Measurements from ENCODE around the gene AP2M1.

Gene AP2M1

DNA sequence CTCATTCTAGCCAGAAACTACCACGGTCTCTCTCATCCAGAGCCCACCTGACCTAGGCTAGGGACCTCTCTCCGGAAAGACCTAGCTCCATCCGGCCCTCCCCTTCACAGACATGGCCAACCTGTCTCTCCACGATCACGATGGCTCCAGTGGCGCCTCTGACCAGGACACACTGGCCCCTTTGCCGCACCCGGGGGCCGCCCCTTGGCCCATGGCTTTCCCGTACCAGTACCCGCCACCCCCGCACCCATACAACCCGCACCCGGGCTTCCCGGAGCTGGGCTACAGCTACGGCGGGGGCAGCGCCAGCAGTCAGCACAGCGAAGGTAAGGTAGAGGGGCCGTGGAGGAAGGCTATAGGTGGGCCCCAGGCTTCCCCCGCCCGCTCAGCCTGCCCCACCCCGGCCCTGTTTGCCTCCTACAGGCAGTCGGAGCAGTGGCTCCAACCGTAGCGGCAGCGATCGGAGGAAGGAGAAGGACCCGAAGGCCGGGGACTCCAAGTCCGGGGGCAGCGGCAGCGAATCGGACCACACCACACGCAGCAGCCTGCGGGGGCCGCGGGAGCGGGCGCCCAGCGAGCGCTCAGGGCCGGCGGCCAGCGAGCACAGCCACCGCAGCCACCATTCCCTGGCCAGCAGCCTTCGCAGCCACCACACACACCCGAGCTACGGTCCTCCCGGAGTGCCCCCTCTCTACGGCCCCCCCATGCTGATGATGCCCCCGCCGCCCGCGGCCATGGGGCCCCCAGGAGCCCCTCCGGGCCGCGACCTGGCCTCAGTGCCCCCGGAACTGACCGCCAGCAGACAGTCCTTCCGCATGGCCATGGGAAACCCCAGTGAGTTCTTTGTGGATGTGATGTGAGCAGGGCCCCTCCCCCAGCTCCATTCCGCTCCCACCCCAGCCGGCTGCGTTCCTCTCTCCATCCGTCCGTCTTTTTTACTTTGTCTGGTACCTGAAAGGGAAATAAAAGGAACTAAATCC lies 4.5 kb upstream of the AP2M1 start:
- TF ChIP-seq GATA3 (IDR thresholded peaks at IDR 0.05; ENCODE audit: low read depth, low read length) (no peak), GATA2 (IDR thresholded peaks at IDR 0.05; ENCODE audit: low read depth, low read length) (no peak)

DNA sequence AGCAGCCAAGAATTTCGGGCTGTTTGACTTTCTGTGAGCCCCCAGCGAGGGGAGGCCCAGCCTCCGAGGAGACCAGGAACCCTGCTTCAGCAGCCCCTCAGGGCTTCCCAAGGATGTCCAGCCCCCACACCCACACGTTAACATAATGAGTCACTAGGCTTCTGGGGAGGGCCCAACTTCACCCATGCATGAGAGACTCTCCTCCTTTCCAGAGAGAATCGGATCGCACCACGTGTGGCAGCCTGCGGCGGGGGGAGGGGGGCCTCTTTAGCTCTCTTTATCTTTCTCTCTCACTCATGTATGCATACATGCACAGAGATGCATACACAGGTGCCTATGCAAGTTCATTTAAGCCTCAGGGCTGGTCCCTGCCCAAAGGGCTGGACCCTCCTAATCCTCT lies 3.1 kb upstream of the AP2M1 start:
- TF ChIP-seq GATA2 (IDR thresholded peaks at IDR 0.05; ENCODE audit: low read depth, low read length) (no peak), GATA3 (IDR thresholded peaks at IDR 0.05; ENCODE audit: low read depth, low read length) (no peak)

DNA sequence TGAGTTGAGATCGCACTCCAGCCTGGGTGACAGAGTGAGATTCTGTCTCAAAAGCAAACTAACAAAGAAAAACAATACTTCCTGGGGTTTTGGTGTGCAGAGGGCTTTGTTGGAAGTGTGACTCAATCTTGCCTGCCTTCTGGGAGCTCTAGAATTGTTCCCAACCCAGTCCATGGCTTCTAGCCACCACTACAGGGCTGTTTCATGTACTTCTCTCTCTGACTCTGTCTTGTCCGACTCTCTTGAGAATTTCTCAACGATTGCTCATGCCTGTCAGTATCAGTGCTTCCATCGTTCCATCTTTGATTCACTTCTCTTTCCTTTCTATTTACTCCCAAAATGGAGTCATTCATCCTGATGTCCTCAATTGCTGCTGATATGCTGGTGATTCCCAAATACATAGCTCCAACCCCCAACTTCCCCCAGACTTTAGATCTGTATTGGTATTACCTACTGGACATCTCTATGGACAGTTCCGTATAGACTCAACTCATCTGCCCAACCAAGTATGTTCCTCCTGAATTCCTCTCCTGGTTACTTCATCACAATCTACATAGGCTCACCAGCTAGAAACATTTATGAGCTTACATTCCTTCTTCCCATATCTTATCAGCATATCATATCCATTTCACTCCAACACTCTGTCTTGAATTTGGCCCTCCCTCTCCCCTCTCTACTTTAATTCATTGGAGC lies 1.8 kb upstream of the AP2M1 start:
- TF ChIP-seq GATA3 (IDR thresholded peaks at IDR 0.05; ENCODE audit: low read depth, low read length) (no peak), GATA2 (IDR thresholded peaks at IDR 0.05; ENCODE audit: low read depth, low read length) (no peak)

DNA sequence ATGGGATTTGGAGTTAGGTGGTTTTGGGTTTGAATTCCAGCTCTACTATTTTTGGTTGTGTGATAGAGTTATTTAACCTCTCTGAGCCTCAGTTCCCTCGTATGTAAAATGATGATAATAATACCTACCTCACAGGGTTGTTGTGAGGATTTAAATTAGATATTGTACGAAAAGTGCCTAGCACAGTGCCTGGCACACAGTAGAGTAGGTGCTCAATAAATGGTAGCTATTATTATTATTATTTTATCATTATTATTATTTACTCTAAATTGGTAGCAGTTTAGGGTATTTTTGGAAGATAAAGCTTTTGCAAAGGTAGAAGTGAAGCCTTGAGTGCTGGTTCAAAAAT lies 1.3 kb upstream of the AP2M1 start:
- TF ChIP-seq GATA2 (IDR thresholded peaks at IDR 0.05; ENCODE audit: low read depth, low read length) (no peak), GATA3 (IDR thresholded peaks at IDR 0.05; ENCODE audit: low read depth, low read length) (no peak)

GRCh38 chr3:184174284-184174645 lies 390 bp upstream of the AP2M1 start:
- TF ChIP-seq GATA2 (IDR thresholded peaks at IDR 0.05; ENCODE audit: low read depth, low read length) (no peak), GATA3 (IDR thresholded peaks at IDR 0.05; ENCODE audit: low read depth, low read length) (no peak)

DNA sequence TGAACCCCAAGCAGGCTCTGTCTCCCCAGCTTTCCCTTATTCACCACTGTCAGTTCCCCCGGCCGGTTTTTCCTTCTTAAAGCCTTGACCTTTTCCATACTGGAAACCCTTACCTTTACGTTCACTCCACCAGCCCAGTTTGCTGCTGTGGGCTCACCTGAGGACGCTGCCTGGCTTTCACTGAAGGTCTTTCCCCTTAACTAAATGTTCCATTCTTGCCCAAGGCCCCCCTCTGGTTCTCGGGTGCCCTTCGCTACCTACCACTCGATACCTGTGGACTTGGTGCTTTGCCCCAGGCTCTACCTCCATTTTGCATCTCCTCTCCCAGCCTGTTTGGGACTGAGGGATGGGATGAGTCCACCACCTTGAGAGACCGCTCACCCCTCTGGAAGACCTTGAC lies 851 bp downstream of the AP2M1 start:
- TF ChIP-seq GATA2 (IDR thresholded peaks at IDR 0.05; ENCODE audit: low read depth, low read length) (no peak), GATA3 (IDR thresholded peaks at IDR 0.05; ENCODE audit: low read depth, low read length) (no peak)

- TF ChIP-seq GATA3 (IDR thresholded peaks at IDR 0.05; ENCODE audit: low read depth, low read length) (no peak), GATA2 (IDR thresholded peaks at IDR 0.05; ENCODE audit: low read depth, low read length) (no peak)
Measured at GRCh38 chr3:184175981-184176376, 1.3 kb downstream of the AP2M1 start.

GRCh38 chr3:184176377-184177330 lies 2.0 kb downstream of the AP2M1 start:
- 0 out of 2 replicates have a peak, but pooled peaks have one; percentile 30 for TF ChIP-seq GATA2 (IDR thresholded peaks at IDR 0.05; ENCODE audit: low read depth, low read length)
- TF ChIP-seq GATA3 (IDR thresholded peaks at IDR 0.05; ENCODE audit: low read depth, low read length), result no peak

DNA sequence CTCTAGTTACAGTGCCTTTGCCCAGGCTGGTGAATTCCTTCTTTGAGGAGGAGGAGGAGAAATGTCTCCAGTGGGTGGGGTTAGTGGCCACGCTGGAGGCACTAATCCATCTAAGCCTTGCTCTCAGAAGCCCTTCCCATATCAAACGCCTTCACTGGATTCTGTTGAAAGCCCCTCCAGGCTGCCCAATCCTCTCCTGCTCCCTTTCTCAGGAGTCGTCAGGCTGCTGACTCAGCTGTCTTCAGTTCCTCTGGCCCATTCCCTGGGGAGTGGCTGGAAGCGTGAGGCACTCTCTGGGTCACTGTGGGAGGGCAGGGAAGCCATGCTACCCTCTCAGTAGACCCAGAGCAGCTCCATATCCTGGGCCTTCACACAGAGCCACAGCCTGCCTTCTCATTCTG lies 2.7 kb downstream of the AP2M1 start:
- no peak for TF ChIP-seq GATA2 (IDR thresholded peaks at IDR 0.05; ENCODE audit: low read depth, low read length)
- no peak for TF ChIP-seq GATA3 (IDR thresholded peaks at IDR 0.05; ENCODE audit: low read depth, low read length)

DNA sequence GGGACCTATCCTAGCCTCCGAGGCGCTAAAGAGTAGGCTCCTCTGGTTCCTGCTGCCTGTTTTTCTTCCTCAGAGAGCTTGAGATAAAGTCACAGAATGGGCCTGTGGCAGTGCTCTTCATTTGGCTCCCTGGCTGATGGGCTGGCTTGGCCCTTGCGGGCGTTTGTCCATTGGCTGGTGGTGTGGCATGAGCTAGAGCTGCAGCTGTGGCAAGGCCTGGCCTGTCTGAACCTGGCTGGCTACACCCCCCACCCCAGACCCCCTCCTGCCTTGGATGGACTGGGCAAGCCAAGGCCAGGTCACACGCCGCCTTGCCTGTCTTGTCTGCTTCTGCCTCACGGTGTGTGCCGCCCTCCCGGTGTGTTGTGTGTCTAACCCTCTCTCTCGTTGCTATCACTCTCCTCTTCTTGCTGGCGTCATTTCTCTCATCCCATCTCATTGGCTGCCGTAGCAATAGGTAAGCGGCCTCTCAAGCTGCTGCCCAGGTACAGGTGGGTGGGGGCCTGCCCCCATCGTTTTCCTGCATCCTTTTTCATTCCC lies 3.2 kb downstream of the AP2M1 start:
- TF ChIP-seq GATA2 (IDR thresholded peaks at IDR 0.05; ENCODE audit: low read depth, low read length) (no peak), GATA3 (IDR thresholded peaks at IDR 0.05; ENCODE audit: low read depth, low read length) (no peak)

DNA sequence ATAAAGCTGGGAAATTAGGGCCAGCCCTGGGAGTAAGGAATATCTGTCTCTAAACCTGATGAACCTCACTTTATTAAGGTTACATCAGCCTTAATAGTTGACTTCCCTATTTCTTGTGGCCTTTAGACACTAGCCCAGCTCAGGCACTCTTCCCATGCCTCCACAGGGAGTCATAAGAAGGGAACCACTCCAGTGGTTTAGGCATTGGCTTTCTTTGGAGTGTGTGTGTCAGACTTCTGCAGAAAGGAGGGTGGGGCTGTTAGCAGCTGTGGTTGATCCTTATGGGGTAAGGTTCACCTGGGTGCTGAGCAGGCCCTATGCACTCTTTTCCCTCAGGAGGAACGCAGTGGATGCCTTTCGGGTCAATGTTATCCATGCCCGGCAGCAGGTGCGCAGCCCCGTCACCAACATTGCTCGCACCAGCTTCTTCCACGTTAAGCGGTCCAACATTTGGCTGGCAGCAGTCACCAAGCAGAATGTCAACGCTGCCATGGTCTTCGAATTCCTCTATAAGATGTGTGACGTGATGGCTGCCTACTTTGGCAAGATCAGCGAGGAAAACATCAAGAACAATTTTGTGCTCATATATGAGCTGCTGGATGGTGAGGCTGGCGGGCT lies 4.0 kb downstream of the AP2M1 start:
- no peak for TF ChIP-seq GATA2 (IDR thresholded peaks at IDR 0.05; ENCODE audit: low read depth, low read length)

- TF ChIP-seq GATA3 (IDR thresholded peaks at IDR 0.05; ENCODE audit: low read depth, low read length) (no peak), GATA2 (IDR thresholded peaks at IDR 0.05; ENCODE audit: low read depth, low read length) (no peak)
Measured at GRCh38 chr3:184180165-184180564, 5.5 kb downstream of the AP2M1 start.

DNA sequence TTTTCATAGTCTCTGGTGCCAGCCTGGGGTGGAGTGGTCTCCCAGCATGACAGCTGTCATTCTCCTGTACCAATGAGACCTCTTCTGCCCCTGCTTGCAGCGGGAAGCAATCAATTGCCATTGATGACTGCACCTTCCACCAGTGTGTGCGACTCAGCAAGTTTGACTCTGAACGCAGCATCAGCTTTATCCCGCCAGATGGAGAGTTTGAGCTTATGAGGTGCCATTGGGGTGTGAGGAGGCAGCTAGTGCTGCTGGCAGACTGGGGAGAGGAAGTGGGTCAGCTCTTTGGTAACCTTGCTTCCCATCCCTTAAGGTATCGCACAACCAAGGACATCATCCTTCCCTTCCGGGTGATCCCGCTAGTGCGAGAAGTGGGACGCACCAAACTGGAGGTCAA lies 6.9 kb downstream of the AP2M1 start:
- TF ChIP-seq GATA3 (IDR thresholded peaks at IDR 0.05; ENCODE audit: low read depth, low read length), result no peak
- no peak for TF ChIP-seq GATA2 (IDR thresholded peaks at IDR 0.05; ENCODE audit: low read depth, low read length)

Data from SH-SY5Y (cell line).